Neuron (in vitro differentiated cells): ENCODE data around the gene MARCHF6.

Experiments used
- H2AFZ ChIP-seq: one replicate; pipeline ENCODE4 v1.6.1; 2013; ENCODE audit warnings: low read depth, mild to moderate bottlenecking, inconsistent platforms, low read length, moderate library complexity
- H3K27me3 ChIP-seq: one replicate; pipeline ENCODE4 v1.6.1; 2013; ENCODE audit warnings: low read length; ENCODE audit not compliant: insufficient read depth
- H3K36me3 ChIP-seq: one replicate; pipeline ENCODE4 v1.6.1; 2013; ENCODE audit warnings: low read length; ENCODE audit not compliant: insufficient read depth
- H3K4me1 ChIP-seq: one replicate; pipeline ENCODE4 v1.6.1; 2013; ENCODE audit warnings: low read length; ENCODE audit not compliant: insufficient read depth
- H3K4me3 ChIP-seq: 2 replicates; pipeline ENCODE4 v1.5.1; 2013; ENCODE audit warnings: mild to moderate bottlenecking, low read length, moderate library complexity
- H3K9me3 ChIP-seq: one replicate; pipeline ENCODE4 v1.6.1; 2013; ENCODE audit warnings: low read length

The MARCHF6 gene

GRCh38 chr5:10315824-10316509, 37.5 kb upstream of the MARCHF6 start:
- H3K27me3 ChIP-seq, result no peaks in the 10 kb centered on the region
- H2AFZ ChIP-seq, result no peak overlapping the region
- H3K36me3 ChIP-seq, result no peaks in the 10 kb centered on the region
- no peaks in the 10 kb centered on the region for H3K4me1 ChIP-seq
- no peaks in the 10 kb centered on the region for H3K9me3 ChIP-seq
- H3K4me3 ChIP-seq, result no peak overlapping the region

- Histone ChIP-seq H3K4me1 (no peaks in the 10 kb centered on the region), H3K9me3 (no peaks in the 10 kb centered on the region), H3K4me3 (no peak overlapping the region), H3K36me3 (no peaks in the 10 kb centered on the region), H2AFZ (no peak overlapping the region), H3K27me3 (no peaks in the 10 kb centered on the region)
Measured at GRCh38 chr5:10317825-10318682, 35.4 kb upstream of the MARCHF6 start.

- peaks cover 6% of the 10 kb centered on the region for H3K4me1 ChIP-seq
- H3K4me3 ChIP-seq, result no peak overlapping the region
- H3K36me3 ChIP-seq, result no peaks in the 10 kb centered on the region
- H3K9me3 ChIP-seq, result no peaks in the 10 kb centered on the region
- no peak overlapping the region for H2AFZ ChIP-seq
- H3K27me3 ChIP-seq, result no peaks in the 10 kb centered on the region
Measured at GRCh38 chr5:10319202-10319851, 34.2 kb upstream of the MARCHF6 start.

- H2AFZ ChIP-seq, result no peak overlapping the region
- peaks cover 6% of the 10 kb centered on the region for H3K4me1 ChIP-seq
- H3K4me3 ChIP-seq, result no peak overlapping the region
- no peaks in the 10 kb centered on the region for H3K27me3 ChIP-seq
- H3K36me3 ChIP-seq, result no peaks in the 10 kb centered on the region
- no peaks in the 10 kb centered on the region for H3K9me3 ChIP-seq
Measured at GRCh38 chr5:10320793-10321192, 32.7 kb upstream of the MARCHF6 start.

GRCh38 chr5:10321882-10322281, 31.6 kb upstream of the MARCHF6 start:
- H3K27me3 ChIP-seq, result no peaks in the 10 kb centered on the region
- H2AFZ ChIP-seq, result no peak overlapping the region
- H3K9me3 ChIP-seq, result no peaks in the 10 kb centered on the region
- peaks cover 6% of the 10 kb centered on the region for H3K4me1 ChIP-seq
- H3K36me3 ChIP-seq, result no peaks in the 10 kb centered on the region
- H3K4me3 ChIP-seq, result no peak overlapping the region

GRCh38 chr5:10323588-10324488, 29.7 kb upstream of the MARCHF6 start:
- Histone ChIP-seq H3K4me1 (peaks cover 6% of the 10 kb centered on the region), H2AFZ (peak overlapping the region; percentile 49), H3K4me3 (no peak overlapping the region), H3K9me3 (no peaks in the 10 kb centered on the region), H3K36me3 (no peaks in the 10 kb centered on the region), H3K27me3 (no peaks in the 10 kb centered on the region)

GRCh38 chr5:10324518-10325370, 28.8 kb upstream of the MARCHF6 start:
- H2AFZ ChIP-seq, result peak overlapping the region; percentile 49
- no peaks in the 10 kb centered on the region for H3K9me3 ChIP-seq
- no peaks in the 10 kb centered on the region for H3K36me3 ChIP-seq
- peaks cover 6% of the 10 kb centered on the region for H3K4me1 ChIP-seq
- H3K4me3 ChIP-seq, result no peak overlapping the region
- no peaks in the 10 kb centered on the region for H3K27me3 ChIP-seq

- peaks cover 5% of the 10 kb centered on the region for H3K4me1 ChIP-seq
- H3K4me3 ChIP-seq, result no peak overlapping the region
- no peaks in the 10 kb centered on the region for H3K27me3 ChIP-seq
- no peaks in the 10 kb centered on the region for H3K36me3 ChIP-seq
- H2AFZ ChIP-seq, result no peak overlapping the region
- peaks cover 5% of the 10 kb centered on the region for H3K9me3 ChIP-seq
Measured at GRCh38 chr5:10328323-10328722, 25.2 kb upstream of the MARCHF6 start.

- Histone ChIP-seq H3K36me3 (no peaks in the 10 kb centered on the region), H3K4me1 (no peaks in the 10 kb centered on the region), H3K27me3 (no peaks in the 10 kb centered on the region), H2AFZ (no peak overlapping the region), H3K4me3 (no peak overlapping the region), H3K9me3 (peaks cover 7% of the 10 kb centered on the region)
Measured at GRCh38 chr5:10329446-10329819, 24.1 kb upstream of the MARCHF6 start.

- Histone ChIP-seq H3K36me3 (no peaks in the 10 kb centered on the region), H3K4me1 (no peaks in the 10 kb centered on the region), H2AFZ (no peak overlapping the region), H3K4me3 (no peak overlapping the region), H3K9me3 (peaks cover 9% of the 10 kb centered on the region), H3K27me3 (no peaks in the 10 kb centered on the region)
Measured at GRCh38 chr5:10329820-10330481, 23.5 kb upstream of the MARCHF6 start.

GRCh38 chr5:10330511-10331230, 22.8 kb upstream of the MARCHF6 start:
- Histone ChIP-seq H3K9me3 (peaks cover 9% of the 10 kb centered on the region), H3K4me1 (no peaks in the 10 kb centered on the region), H3K4me3 (no peak overlapping the region), H3K27me3 (no peaks in the 10 kb centered on the region), H3K36me3 (no peaks in the 10 kb centered on the region), H2AFZ (no peak overlapping the region)
